Memory B cell (primary cell): ENCODE measurements around the gene GNAZ.

Source experiments
- ATAC-seq: fragments of 150-1000 bp; cut with Tn5 transposase; 2 replicates; pipeline ENCODE4 v1.10.0; 2021; ENCODE audit warnings: low read depth, mild to moderate bottlenecking, moderate library complexity
- DNase-seq, 2 donors: peaks; one replicate each; pipeline ENCODE4 v3.0.0; 2022; ENCODE audit warnings: low spot score in 2 of 2
- H3K27ac Mint-ChIP-seq: one replicate; pipeline ENCODE4 v1.8.0; 2022; ENCODE audit warnings: mild to moderate bottlenecking, moderate library complexity, mixed read lengths
- H3K27me3 Mint-ChIP-seq: one replicate; pipeline ENCODE4 v1.8.0; 2022; ENCODE audit warnings: mixed read lengths
- H3K36me3 Mint-ChIP-seq: one replicate; pipeline ENCODE4 v1.8.0; 2022; ENCODE audit warnings: mild to moderate bottlenecking, mixed read lengths
- H3K4me1 Mint-ChIP-seq: one replicate; pipeline ENCODE4 v1.8.0; 2022; ENCODE audit warnings: mixed read lengths
- H3K4me3 Mint-ChIP-seq: one replicate; pipeline ENCODE4 v1.8.0; 2022; ENCODE audit warnings: mild to moderate bottlenecking, moderate library complexity, mixed read lengths
- H3K9me3 Mint-ChIP-seq: one replicate; pipeline ENCODE4 v1.8.0; 2022; ENCODE audit warnings: mixed read lengths

Gene GNAZ

GRCh38 chr22:23121424-23121823 is 51.1 kb downstream of the GNAZ start:
- ATAC-seq = peak; percentile 40
- peaks cover 5% of the 10 kb centered on the region for H3K4me1 Mint-ChIP-seq
- H3K36me3 Mint-ChIP-seq = no peaks in the 10 kb centered on the region
- no peak overlapping the region for H3K4me3 Mint-ChIP-seq
- no peak overlapping the region for H3K27ac Mint-ChIP-seq
- H3K9me3 Mint-ChIP-seq = no peaks in the 10 kb centered on the region
- no peak for DNase-seq
- H3K27me3 Mint-ChIP-seq = no peaks in the 10 kb centered on the region

- DNase-seq (no peak), ATAC-seq (no peak)
- H3K27ac Mint-ChIP-seq = no peak overlapping the region
- no peaks in the 10 kb centered on the region for H3K36me3 Mint-ChIP-seq
- H3K4me3 Mint-ChIP-seq = no peak overlapping the region
- no peaks in the 10 kb centered on the region for H3K27me3 Mint-ChIP-seq
- H3K4me1 Mint-ChIP-seq = peaks cover 5% of the 10 kb centered on the region
- no peaks in the 10 kb centered on the region for H3K9me3 Mint-ChIP-seq
These were observed 52.1 kb downstream of the GNAZ start for GRCh38 chr22:23122216-23122957.

GRCh38 chr22:23122992-23123803 is 52.9 kb downstream of the GNAZ start:
- H3K9me3 Mint-ChIP-seq = no peaks in the 10 kb centered on the region
- H3K4me3 Mint-ChIP-seq = no peak overlapping the region
- H3K27ac Mint-ChIP-seq = no peak overlapping the region

GRCh38 chr22:23123804-23124254 is 53.5 kb downstream of the GNAZ start:
- ATAC-seq = no peak
- peaks cover 10% of the 10 kb centered on the region for H3K4me1 Mint-ChIP-seq
- DNase-seq = no peak
- no peaks in the 10 kb centered on the region for H3K36me3 Mint-ChIP-seq
- no peak overlapping the region for H3K27ac Mint-ChIP-seq
- H3K27me3 Mint-ChIP-seq = no peaks in the 10 kb centered on the region
- H3K4me3 Mint-ChIP-seq = no peak overlapping the region
- no peaks in the 10 kb centered on the region for H3K9me3 Mint-ChIP-seq

More at GRCh38 chr22:23122992-23123803, 52.9 kb downstream of the GNAZ start:
- H3K27me3 Mint-ChIP-seq = no peaks in the 10 kb centered on the region
- peaks cover 6% of the 10 kb centered on the region for H3K4me1 Mint-ChIP-seq
- no peaks in the 10 kb centered on the region for H3K36me3 Mint-ChIP-seq
- ATAC-seq (no peak), DNase-seq (no peak)

GRCh38 chr22:23124611-23125511 is 54.5 kb downstream of the GNAZ start:
- peaks cover 5% of the 10 kb centered on the region for H3K4me1 Mint-ChIP-seq
- no peak for DNase-seq
- H3K9me3 Mint-ChIP-seq = no peaks in the 10 kb centered on the region
- no peaks in the 10 kb centered on the region for H3K36me3 Mint-ChIP-seq
- H3K4me3 Mint-ChIP-seq = no peak overlapping the region
- H3K27ac Mint-ChIP-seq = no peak overlapping the region
- H3K27me3 Mint-ChIP-seq = no peaks in the 10 kb centered on the region
- ATAC-seq = no peak

- Mint-ChIP-seq H3K4me1 (peaks cover 5% of the 10 kb centered on the region), H3K27me3 (no peaks in the 10 kb centered on the region), H3K27ac (no peak overlapping the region), H3K36me3 (no peaks in the 10 kb centered on the region), H3K9me3 (no peaks in the 10 kb centered on the region), H3K4me3 (no peak overlapping the region)
- ATAC-seq (no peak), DNase-seq (no peak)
These were observed 55.3 kb downstream of the GNAZ start for GRCh38 chr22:23125512-23126103.

GRCh38 chr22:23126165-23127054 is 56.1 kb downstream of the GNAZ start:
- Mint-ChIP-seq H3K9me3 (no peaks in the 10 kb centered on the region), H3K36me3 (no peaks in the 10 kb centered on the region), H3K27ac (no peak overlapping the region), H3K4me3 (no peak overlapping the region), H3K4me1 (peaks cover 5% of the 10 kb centered on the region), H3K27me3 (no peaks in the 10 kb centered on the region)
- DNase-seq (no peak), ATAC-seq (no peak)

- Mint-ChIP-seq H3K36me3 (no peaks in the 10 kb centered on the region), H3K4me3 (no peak overlapping the region), H3K27ac (no peak overlapping the region), H3K27me3 (no peaks in the 10 kb centered on the region), H3K4me1 (peaks cover 5% of the 10 kb centered on the region), H3K9me3 (no peaks in the 10 kb centered on the region)
- ATAC-seq (no peak), DNase-seq (no peak)
These were observed 56.9 kb downstream of the GNAZ start for GRCh38 chr22:23127055-23127756.

GRCh38 chr22:23127788-23128187 is 57.5 kb downstream of the GNAZ start:
- H3K27me3 Mint-ChIP-seq = no peaks in the 10 kb centered on the region
- H3K4me3 Mint-ChIP-seq = no peak overlapping the region
- peaks cover 5% of the 10 kb centered on the region for H3K4me1 Mint-ChIP-seq
- H3K36me3 Mint-ChIP-seq = no peaks in the 10 kb centered on the region
- DNase-seq (no peak), ATAC-seq (no peak)
- H3K27ac Mint-ChIP-seq = no peak overlapping the region
- H3K9me3 Mint-ChIP-seq = no peaks in the 10 kb centered on the region

GRCh38 chr22:23128269-23129108 is 58.2 kb downstream of the GNAZ start:
- peak; percentile 96 for ATAC-seq
- peak; percentile 76 to 88 for DNase-seq
- H3K27ac Mint-ChIP-seq = no peak overlapping the region
- no peaks in the 10 kb centered on the region for H3K9me3 Mint-ChIP-seq
- no peaks in the 10 kb centered on the region for H3K27me3 Mint-ChIP-seq
- H3K4me3 Mint-ChIP-seq = no peak overlapping the region
- peaks cover 5% of the 10 kb centered on the region for H3K4me1 Mint-ChIP-seq
- no peaks in the 10 kb centered on the region for H3K36me3 Mint-ChIP-seq

- Mint-ChIP-seq H3K4me1 (peaks cover 5% of the 10 kb centered on the region), H3K9me3 (no peaks in the 10 kb centered on the region), H3K27ac (no peak overlapping the region), H3K36me3 (no peaks in the 10 kb centered on the region), H3K27me3 (no peaks in the 10 kb centered on the region), H3K4me3 (no peak overlapping the region)
- DNase-seq (no peak), ATAC-seq (no peak)
These were observed 58.8 kb downstream of the GNAZ start for GRCh38 chr22:23129149-23129548.

GRCh38 chr22:23130697-23131096 is 60.4 kb downstream of the GNAZ start:
- no peak overlapping the region for H3K27ac Mint-ChIP-seq

More at GRCh38 chr22:23130697-23131096, 60.4 kb downstream of the GNAZ start:
- DNase-seq (no peak), ATAC-seq (no peak)
- Mint-ChIP-seq H3K9me3 (no peaks in the 10 kb centered on the region), H3K27me3 (no peaks in the 10 kb centered on the region), H3K36me3 (no peaks in the 10 kb centered on the region), H3K4me3 (no peak overlapping the region), H3K4me1 (peaks cover 5% of the 10 kb centered on the region)
